Putamen (tissue), 1 donor: ENCODE results near the gene TTC39C.
"Not testable (repeated sequence)": the region's sequence is repeated elsewhere in the genome, so short reads cannot be mapped to it uniquely, and the experiment has no call there.

Source experiments
- DNase-seq: peaks from one replicate; pipeline ENCODE4 v3.0.0-alpha.2; 2016; ENCODE audit warnings: low spot score

Gene TTC39C

GRCh38 chr18:24054130-24054529 is 39.6 kb downstream of the TTC39C start:
- peak; percentile 19 for DNase-seq

GRCh38 chr18:24055009-24055804 is 40.7 kb downstream of the TTC39C start:
- no peak for DNase-seq

GRCh38 chr18:24055878-24056277 is 41.3 kb downstream of the TTC39C start:
- DNase-seq, result no peak

GRCh38 chr18:24056506-24056905 is 42.0 kb downstream of the TTC39C start:
- no peak for DNase-seq

GRCh38 chr18:24057804-24058203 is 43.2 kb downstream of the TTC39C start:
- DNase-seq, result no peak

- DNase-seq, result not testable (repeated sequence)
These were observed 44.8 kb downstream of the TTC39C start for GRCh38 chr18:24059385-24059784.

GRCh38 chr18:24060644-24061043 is 46.1 kb downstream of the TTC39C start:
- DNase-seq, result no peak

- DNase-seq, result no peak
These were observed 48.7 kb downstream of the TTC39C start for GRCh38 chr18:24063121-24063731.

GRCh38 chr18:24064391-24065100 is 50.0 kb downstream of the TTC39C start:
- DNase-seq, result no peak

GRCh38 chr18:24065906-24066305 is 51.4 kb downstream of the TTC39C start:
- DNase-seq, result no peak

GRCh38 chr18:24068945-24069693 is 54.6 kb downstream of the TTC39C start:
- DNase-seq, result no peak

- no peak for DNase-seq
These were observed 56.5 kb downstream of the TTC39C start for GRCh38 chr18:24071029-24071428.

- no peak for DNase-seq
These were observed 57.2 kb downstream of the TTC39C start for GRCh38 chr18:24071779-24072178.

GRCh38 chr18:24072743-24073142 is 58.2 kb downstream of the TTC39C start:
- DNase-seq, result no peak

- DNase-seq, result no peak
These were observed 59.2 kb downstream of the TTC39C start for GRCh38 chr18:24073791-24074190.

GRCh38 chr18:24074757-24075156 is 60.2 kb downstream of the TTC39C start:
- not testable (repeated sequence) for DNase-seq

GRCh38 chr18:24075767-24076597 is 61.4 kb downstream of the TTC39C start:
- no peak for DNase-seq

GRCh38 chr18:24076950-24077349 is 62.4 kb downstream of the TTC39C start:
- no peak for DNase-seq

- no peak for DNase-seq
These were observed 63.8 kb downstream of the TTC39C start for GRCh38 chr18:24078391-24078790.

- no peak for DNase-seq
These were observed 66.3 kb downstream of the TTC39C start for GRCh38 chr18:24080861-24081260.

GRCh38 chr18:24083550-24083949 is 69.0 kb downstream of the TTC39C start:
- DNase-seq, result no peak
